HG02852 (cell line): Measurements from ENCODE around the gene ANO1.

ENCODE experiments used
- ATAC-seq: cut with Tn5 transposase; IDR thresholded peaks from one replicate; pipeline ENCODE4 v1.9.1; 2021; ENCODE audit warnings: mild to moderate bottlenecking, moderate library complexity; ENCODE audit not compliant: unreplicated experiment

The ANO1 gene

DNA sequence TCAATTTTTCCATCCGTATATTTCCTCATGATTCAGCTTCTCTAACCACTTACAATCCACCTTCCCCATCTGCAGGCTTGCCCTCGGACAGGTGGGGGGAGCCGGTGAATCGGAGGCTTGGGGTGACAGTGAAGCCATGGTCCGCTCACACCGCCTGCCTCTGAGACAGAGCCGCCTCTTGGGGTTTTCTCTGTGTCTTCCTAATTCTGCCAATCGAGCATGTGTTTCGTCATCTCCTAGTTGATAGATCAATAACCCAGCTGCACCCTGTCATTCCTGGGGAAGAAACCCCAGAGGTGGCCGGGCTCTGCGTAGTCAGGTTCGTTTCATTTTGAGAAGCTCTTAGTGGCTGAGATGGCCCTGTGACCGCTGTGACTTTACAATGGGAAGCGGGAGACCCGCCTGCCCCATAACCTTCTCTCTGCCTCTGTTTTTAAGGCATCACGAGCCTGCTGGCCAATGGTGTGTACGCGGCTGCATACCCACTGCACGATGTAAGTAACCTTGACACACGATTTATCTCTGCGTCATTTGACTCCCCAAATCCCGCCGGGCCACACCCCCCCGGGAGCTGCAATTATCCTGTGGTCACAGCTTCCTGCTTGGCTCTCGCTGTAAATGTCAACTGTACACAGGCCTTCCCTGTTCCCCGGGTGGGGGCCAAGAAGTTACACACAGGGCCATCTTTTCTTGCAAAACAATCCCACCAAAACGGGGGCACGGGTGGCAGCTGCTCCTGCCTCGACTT lies 33.3 kb downstream of the ANO1 start:
- no peak for ATAC-seq

DNA sequence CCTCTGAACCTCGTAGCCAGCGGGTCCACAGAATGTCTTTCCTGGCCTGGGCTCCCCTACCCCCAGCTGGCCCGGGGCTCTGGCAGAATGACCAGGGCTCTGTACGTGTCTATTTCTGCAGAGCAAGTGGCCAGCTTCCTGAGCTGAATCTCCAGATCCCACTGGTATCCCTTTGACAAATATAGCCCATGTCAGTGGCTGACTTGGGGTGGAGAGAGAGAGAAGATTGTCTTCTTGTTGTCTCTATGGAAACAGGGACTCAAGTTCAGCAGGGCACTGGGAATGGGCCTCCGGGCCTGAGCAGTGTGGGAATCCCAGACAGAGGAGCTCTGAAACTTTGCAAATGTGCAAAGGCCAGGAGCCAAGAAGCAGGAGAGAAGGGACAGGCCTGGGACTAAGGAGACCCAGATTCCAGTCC lies 33.9 kb downstream of the ANO1 start:
- ATAC-seq, result no peak

DNA sequence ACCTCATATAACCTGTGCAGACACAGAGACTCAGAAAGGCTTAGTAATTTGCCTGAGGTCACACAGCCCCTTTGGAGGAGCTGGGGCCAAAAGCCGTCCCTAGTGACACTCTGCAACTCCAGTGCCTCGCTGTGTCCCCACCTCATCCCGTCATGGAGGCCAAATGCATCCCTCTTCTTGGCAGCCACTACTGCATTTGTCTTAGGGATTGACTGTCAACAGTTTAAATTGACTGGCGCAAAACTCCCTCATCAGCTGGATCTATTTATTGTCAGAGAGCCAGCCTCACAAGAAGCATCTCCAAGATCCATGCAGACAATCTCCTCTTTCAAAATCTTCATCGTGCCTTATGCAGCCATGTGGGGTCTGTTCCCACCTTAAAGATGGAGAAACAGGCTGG lies 35.7 kb downstream of the ANO1 start:
- no peak for ATAC-seq

DNA sequence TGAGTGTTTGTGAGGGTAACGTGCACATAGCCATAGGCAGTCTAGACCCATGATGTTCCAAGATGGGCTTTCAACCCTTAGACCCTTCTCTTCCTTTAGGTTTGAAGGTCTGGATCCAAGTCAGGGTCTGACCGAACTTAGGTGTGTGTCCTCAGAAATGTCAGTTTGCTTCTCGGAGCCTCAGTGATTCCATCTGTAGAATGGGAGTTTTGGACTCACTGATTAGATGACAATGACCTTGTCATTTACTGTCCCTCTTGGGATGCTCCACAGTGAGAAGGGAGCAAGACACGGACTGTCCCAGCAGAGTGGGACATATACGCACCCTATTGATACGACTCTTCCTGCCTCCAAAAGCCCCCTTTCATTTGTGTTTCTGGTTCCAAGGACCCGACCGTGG lies 37.7 kb downstream of the ANO1 start:
- ATAC-seq, result no peak

DNA sequence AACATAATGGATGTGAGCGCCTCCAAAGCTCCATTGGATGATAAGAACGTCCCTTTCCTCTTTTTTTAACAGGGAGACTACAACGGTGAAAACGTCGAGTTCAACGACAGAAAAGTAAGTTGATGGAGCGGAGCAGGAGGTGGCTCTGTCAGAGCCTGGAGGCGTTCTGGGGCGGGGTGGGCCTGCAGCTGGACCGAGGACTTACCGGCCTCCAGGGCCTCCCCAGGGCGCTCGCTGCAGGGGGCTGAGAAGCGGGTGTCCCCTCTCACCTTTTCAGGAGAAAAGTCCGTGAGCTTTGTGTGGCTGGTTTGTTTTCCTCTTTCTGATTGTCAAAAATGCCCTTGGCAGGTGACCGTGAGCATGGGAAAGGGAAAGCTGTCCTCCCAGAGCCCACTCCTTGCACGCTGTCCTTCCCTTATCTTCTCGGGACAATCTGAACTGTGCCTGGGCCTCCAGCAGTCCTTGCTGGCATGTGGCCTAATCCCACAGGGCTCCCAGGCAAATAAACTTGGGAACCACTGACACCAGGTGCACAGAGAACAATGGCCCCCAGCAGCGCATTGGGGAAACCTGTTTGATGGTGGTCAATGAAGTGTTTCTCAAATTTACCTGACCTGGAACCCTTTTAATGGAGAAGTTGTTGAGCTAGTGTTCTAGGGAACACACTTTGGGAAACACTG lies 38.4 kb downstream of the ANO1 start:
- no peak for ATAC-seq

DNA sequence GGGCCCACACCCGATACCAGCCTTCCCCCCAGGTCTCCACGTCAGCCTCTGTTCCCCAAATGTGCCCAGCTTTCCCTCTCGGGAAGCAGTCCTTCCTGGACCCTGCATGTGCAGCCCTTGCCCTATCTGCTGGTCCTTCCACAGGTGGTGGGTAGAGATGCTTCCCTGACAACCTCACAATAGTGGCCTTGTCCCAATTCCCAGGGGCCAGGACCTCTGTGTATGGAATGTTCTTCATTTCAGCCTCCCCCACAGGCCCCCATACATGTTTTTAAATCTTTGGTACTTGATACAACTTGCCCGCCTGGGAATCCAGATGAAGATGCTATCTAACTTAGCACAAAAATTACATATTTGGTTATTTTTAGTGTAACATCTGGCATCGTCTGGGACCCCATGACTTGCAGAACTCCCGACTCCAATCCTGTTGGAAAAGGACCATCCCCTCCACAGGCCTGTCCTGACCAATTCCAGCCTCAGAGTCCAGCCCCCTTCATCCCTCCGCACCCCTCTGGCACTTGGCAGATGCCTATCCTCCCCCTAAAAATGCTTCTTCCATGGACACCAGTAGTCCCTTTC lies 39.5 kb downstream of the ANO1 start:
- ATAC-seq, result no peak

DNA sequence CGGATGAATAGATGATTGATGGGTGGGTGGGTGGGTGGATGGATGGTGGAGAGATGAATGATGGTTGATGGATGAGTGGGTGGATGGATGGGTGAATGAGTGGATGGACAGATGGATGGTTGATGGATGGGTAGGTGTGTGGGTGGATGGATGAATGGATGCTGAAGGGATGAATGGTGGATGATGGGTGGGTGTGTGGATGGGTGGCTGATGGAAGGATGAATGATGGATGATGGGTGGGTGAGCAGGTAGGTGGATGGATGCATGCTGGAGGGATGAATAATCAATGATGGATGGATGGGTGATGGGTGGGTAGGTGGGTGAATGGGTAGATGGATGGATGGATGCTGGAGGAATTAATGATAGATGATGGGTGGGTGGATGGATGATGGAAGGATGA lies 40.5 kb downstream of the ANO1 start:
- ATAC-seq, result no peak

DNA sequence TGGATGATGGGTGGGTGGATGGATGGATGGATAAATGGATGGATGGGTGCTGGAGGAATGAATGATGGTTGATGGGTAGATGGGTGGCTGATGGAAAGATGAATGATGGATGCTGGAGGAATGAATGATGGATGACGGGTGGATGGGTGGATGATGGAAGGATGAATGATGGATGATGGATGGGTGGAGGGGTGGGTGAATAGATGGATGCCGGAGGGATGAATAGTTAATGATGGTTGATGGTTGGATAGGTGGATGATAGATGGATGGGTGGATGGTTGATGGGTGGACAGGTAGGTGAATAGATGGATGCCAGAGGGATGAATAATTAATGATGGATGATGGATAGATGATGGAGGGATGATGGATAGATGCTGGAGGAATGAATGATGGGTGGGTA lies 41.4 kb downstream of the ANO1 start:
- ATAC-seq, result no peak

DNA sequence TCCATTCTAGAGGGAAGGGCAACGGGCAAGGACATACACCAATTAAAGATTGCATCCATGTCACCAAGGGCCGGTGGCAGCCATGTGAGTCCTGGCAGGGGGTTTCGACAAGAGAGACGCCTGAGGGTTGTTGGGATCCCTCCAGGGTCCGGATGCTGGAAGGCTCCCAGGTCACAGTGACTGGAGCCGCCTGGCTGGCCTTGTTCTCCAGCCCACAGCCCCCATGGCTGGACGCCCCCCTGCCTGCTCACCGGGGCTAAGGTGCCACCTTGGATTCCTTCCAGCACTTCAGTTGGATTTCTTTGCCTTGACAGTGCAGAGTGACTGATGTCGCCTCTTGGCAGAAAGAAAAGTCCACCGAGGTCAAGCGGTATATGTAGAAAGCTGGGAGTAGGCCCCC lies 42.6 kb downstream of the ANO1 start:
- no peak for ATAC-seq

DNA sequence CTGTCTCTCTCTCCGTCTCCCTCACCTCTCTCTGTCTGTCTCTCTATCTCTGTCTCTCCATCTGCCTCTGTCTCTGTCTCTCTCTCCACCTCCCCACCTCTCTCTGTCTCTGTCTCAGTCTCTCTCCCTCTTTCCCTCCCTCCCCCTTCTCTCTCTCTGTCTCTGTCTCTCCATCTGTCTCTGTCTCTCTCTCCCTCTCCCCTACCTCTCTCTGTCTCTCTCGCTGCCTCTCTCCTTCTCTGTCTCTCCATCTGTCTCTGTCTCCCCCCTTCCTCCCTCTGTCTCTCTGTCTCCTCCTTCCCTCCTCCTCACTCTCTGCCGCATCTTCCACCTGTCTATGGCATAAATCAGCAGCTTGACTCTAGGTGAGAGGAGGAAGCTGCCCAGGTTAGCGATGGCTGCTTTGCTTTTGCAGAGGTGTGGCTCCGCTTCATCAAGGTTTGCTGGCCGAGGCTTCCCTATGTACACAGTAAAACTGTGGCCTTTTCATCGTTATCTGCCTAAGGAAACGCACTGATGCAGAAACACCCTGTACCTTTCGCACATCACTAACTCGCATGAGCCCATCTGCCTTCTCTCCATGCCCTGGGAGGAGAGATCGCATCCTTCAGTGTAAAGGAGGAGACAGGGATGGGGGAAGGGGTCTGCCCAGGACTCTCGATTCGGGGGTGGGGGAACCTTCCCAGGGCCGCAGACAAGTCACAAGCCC lies 44.5 kb downstream of the ANO1 start:
- ATAC-seq, result no peak

DNA sequence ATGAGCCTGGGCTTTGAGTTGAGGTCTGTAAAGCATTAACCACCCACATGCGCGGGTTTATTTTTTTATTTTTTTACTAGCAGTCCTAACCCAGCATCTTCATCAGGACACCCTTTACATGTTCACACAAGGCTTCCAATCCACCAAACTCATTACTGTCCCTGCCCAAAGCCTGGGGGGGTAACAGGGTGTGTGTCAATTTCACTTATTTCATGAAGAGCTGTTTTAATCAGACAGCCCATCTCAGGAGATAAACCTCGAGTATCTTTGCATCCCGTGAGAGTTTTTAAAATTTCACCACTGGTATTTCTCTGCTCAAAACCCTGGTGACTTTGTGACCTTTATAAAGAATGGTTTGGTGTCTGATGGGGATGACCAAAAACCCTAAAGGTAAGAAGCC lies 45.6 kb downstream of the ANO1 start:
- no peak for ATAC-seq

DNA sequence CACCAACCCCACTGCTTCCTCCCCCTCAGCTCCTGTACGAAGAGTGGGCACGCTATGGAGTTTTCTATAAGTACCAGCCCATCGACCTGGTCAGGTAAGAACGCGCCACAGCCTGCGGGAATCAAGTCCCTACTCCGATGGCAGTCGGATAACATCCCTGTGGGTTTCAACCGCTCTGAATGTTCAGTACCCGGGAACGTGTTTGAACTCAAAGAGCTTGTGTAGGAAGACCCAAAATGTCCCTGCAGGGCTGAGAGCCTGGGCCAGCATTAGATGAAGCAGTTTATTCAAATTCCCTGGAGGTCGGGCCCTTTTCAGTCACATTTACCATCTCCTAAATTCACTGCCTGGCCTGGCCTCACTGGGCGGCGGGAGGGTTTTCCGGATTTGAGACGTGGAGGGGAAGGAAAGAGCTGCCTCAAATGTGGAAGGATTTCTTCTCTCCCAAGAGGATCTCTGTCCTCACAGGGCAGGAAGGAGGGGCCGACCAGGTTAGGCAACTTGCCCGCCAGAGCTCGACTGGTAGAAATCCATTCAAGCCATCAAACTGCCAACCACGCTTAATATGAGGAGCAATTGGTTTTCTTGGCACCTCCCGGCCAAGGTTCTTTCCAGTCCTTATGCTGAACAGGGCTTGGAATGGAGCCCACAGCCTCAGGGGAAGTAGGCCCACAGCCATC lies 46.3 kb downstream of the ANO1 start:
- no peak for ATAC-seq

DNA sequence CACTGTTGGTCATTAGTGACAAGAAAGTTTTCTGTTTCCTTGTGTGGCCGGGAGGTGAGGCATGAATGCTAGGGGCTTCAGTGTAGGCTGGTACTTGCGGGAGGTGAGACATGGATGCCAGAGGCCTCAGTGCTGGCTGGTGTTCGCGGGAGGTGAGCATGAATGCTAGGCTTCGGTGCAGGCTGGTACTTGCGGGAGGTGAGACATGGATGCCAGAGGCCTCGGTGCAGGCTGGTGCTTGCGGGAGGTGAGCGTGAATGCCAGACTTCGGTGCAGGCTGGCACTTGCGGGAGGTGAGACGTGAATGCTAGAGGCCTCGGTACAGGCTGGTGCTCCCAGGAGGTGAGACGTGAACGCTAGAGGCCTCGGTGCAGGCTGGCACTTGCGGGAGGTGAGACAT lies 48.4 kb downstream of the ANO1 start:
- no peak for ATAC-seq

DNA sequence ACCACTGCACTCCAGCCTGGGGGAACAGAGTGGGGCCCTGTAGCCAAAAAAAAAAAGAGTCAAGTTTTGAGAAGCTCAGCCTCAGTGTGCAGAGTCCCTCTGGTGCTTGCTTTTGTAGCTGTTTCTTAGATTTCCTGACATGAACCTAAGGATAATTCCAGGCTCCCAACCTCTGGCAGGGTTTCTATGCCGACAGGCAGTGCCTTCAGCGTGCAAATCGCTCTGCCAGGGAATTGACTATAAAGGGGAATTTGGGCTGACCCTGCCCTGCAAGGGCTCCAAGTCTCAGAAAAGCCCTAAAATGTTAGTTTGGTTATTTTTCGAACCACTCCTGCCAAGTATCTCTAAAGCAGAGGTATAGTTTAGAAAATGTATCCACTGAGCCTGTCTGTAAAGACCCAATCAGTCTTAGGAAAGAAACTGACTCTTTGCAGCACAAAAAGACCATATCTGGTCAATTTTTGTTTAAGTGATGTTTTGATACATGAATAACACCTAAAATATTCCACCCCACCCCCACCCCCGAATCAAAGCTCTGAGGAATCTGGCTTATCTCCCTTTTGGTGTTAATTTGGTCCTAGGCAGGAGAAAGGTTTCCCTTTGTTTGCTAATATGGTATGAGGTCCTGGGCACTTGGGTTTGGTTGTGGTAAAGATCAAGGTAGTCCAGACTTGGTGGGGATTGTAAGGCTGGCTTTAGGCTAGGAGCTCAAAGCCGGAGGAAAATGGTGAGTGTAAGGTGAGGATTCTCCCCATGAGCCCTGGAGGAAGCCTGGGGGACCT lies 49.7 kb downstream of the ANO1 start:
- ATAC-seq, result no peak

DNA sequence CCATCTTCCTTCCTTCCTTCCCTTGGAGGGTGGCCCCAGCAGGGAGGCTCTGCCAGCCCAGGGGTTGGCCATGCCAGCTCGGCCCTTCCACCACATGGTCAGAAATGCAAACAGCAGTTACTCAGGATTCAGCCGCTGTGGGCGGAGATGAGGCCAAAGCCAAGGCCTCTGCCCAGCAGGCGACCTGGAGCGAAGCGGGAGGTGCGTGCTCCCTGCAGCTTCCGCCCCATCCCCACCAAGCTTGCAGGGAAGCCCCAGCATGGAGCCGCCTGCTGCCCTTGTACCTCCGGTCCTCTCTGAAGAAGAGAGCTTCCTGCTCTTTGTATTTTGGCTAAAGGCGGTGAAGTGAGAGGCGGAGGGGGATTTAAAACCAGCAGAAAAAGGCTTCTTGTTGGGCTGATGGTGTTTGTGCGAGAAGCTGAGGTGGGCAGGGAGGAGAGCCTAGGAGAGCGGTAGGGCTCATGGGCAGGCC lies 50.4 kb downstream of the ANO1 start:
- no peak for ATAC-seq

DNA sequence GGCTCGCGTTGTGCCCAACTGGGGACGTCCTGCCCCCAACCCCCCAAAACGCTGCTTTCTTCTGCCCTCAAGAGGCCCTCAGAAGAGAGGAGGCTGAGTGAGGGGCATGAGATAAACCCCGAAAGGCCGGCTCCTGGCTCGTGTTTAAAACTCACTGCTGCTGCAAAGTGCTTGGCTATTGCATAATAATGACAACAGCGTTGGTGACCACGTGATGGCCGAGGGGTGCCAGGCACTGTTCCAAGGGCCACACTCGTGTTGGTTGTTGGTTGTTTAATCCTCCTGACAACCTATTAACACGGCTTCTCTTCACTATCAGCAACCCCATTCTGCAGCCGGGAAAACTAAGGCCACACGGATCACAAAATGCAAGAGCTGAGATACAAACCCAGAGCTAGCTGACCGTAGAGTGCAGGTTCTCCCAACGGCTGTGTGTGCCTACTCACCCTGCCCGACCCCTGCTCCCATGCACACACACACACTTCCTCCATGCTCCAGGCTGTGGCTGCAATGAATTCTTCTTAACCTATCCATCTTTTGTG lies 51.0 kb downstream of the ANO1 start:
- ATAC-seq, result no peak

DNA sequence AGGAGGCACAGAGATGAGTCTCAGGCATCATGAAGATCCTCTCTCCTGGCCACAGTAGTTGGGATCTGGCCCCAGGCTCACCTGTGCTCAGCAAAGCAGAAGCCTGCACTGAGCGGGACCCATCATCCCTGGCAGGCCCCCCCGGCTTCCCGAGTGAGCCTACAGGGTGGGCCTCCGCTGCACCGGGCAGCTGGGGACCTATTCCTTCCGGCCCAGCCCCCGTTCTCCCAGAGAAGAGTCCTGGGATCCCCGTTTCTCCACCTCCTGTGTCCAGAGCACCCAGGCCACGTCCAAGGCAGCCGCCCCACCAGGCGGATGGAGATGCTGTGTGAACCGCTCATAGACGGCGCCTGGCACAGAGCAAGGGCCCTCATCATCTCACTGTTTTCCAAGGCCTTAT lies 52.5 kb downstream of the ANO1 start:
- ATAC-seq, result no peak

DNA sequence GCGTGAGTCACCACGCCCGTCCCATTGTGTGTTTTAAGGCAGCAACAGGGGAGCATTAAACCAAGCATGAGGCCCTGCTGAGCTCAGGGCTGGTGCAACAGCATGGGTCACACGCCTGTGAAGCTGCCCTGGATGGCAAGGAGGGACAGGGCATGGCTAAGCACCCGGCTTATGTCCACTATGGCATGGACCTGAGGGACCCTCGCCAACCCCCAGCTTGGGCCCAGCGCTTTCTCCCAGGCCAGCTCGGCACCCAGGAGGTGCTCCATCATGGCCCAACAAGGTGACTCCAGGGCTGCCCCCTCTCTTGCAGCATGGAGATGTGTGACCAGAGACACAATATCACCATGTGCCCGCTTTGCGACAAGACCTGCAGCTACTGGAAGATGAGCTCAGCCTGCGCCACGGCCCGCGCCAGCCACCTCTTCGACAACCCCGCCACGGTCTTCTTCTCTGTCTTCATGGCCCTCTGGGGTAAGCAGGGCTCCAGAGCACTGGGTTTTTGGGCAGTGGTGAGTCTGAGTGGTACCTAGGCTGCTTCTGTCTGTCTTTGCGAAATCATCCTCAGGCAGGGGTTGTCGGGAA lies 53.6 kb downstream of the ANO1 start:
- ATAC-seq, result no peak

DNA sequence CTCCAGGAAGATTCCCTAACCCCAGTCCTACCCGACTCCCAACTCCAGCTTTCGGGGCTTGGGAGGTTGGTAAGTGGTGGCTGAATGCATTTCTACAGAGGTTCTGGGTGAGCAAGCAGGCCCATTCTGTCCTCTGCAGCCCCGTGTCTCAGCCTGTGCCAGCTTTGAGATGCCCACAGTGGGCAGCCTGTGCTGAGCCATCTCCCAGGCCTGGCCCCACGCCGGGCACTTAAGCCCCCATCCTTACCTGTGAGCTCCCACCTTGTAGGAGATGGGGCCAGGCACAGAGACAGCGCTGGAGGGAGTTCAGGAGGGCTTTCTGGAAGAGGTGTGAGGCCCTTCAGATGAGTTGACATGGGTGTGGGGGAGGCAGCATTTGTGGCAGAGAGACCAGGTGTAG lies 54.5 kb downstream of the ANO1 start:
- no peak for ATAC-seq
